ENCODE measurements around the gene MAP4. TPM values are rescaled to one million over a fixed set of nuclear protein-coding genes. Genes with fewer than 3 reads are reported as not detected.

Gene MAP4
- total and polyA plus RNA-seq, 4 donors, result 110 to 467 (median 266) TPM

- Histone ChIP-seq H3K4me3 (ENCODE audit: low read length in 2 of 2) (no peak overlapping the region), H3K4me1 (ENCODE audit: control insufficient read depth in 1 of 2, insufficient read depth in 2 of 2, low read length in 2 of 2) (peaks cover 0 to 4% of the 10 kb centered on the region in 2 donors), H3K9me3 (ENCODE audit: control insufficient read depth, low read length) (no peaks in the 10 kb centered on the region), H3K36me3 (ENCODE audit: control insufficient read depth in 1 of 2, insufficient read depth in 2 of 2, low read length in 1 of 2) (no peaks in the 10 kb centered on the region), H3K27ac (ENCODE audit: low read depth in 1 of 2, low read length in 2 of 2) (no peak overlapping the region), H3K27me3 (ENCODE audit: control insufficient read depth in 1 of 2, insufficient read depth in 2 of 2, low read length in 1 of 2) (no peaks in the 10 kb centered on the region)
- WGBS, 2 donors, result 17 to 23% methylated on average over 3 of the region's 3 CpGs
- peak in 1 of 2 donors; percentile 58 for DNase-seq
- intact Hi-C loops (cut with DNase I), result no loop called here
- no peak for ATAC-seq (ENCODE audit: low FRiP score)
Measured at GRCh38 chr3:47984075-47984728, 32.0 kb downstream of the MAP4 start.

- intact Hi-C loops (cut with DNase I), result no loop called here
- peaks cover 0 to 3% of the 10 kb centered on the region in 2 donors for H3K36me3 ChIP-seq (ENCODE audit: control insufficient read depth in 1 of 2, insufficient read depth in 2 of 2, low read length in 1 of 2)
- H3K27ac ChIP-seq (ENCODE audit: low read depth in 1 of 2, low read length in 2 of 2), result no peak overlapping the region
- peaks cover 2 to 10% of the 10 kb centered on the region in 2 donors for H3K4me1 ChIP-seq (ENCODE audit: control insufficient read depth in 1 of 2, insufficient read depth in 2 of 2, low read length in 2 of 2)
- ATAC-seq (ENCODE audit: low FRiP score) (no peak), DNase-seq (no peak)
- no peaks in the 10 kb centered on the region for H3K9me3 ChIP-seq (ENCODE audit: control insufficient read depth, low read length)
- H3K4me3 ChIP-seq (ENCODE audit: low read length in 2 of 2), result no peak overlapping the region
- WGBS, 2 donors, result 64 to 69% methylated on average over 2 of the region's 2 CpGs
- H3K27me3 ChIP-seq (ENCODE audit: control insufficient read depth in 1 of 2, insufficient read depth in 2 of 2, low read length in 1 of 2), result no peaks in the 10 kb centered on the region
Measured at GRCh38 chr3:47980795-47981194, 35.4 kb downstream of the MAP4 start.

GRCh38 chr3:47979070-47979469 is 37.1 kb downstream of the MAP4 start:
- DNase-seq, result no peak
- Histone ChIP-seq H3K4me1 (ENCODE audit: control insufficient read depth in 1 of 2, insufficient read depth in 2 of 2, low read length in 2 of 2) (peaks cover 2 to 16% of the 10 kb centered on the region in 2 donors), H3K27me3 (ENCODE audit: control insufficient read depth in 1 of 2, insufficient read depth in 2 of 2, low read length in 1 of 2) (no peaks in the 10 kb centered on the region), H3K27ac (ENCODE audit: low read depth in 1 of 2, low read length in 2 of 2) (no peak overlapping the region), H3K9me3 (ENCODE audit: control insufficient read depth, low read length) (no peaks in the 10 kb centered on the region), H3K4me3 (ENCODE audit: low read length in 2 of 2) (no peak overlapping the region), H3K36me3 (ENCODE audit: control insufficient read depth in 1 of 2, insufficient read depth in 2 of 2, low read length in 1 of 2) (peaks cover 0 to 3% of the 10 kb centered on the region in 2 donors)
- ATAC-seq (ENCODE audit: low FRiP score), result no peak
- intact Hi-C loops (cut with DNase I), result no loop called here
- 88 to 91% methylated on average over 1 of the region's 1 CpG for WGBS, 2 donors

GRCh38 chr3:47978386-47978785 is 37.8 kb downstream of the MAP4 start:
- H3K4me3 ChIP-seq (ENCODE audit: low read length in 2 of 2), result no peak overlapping the region
- no peaks in the 10 kb centered on the region for H3K27me3 ChIP-seq (ENCODE audit: control insufficient read depth in 1 of 2, insufficient read depth in 2 of 2, low read length in 1 of 2)
- H3K4me1 ChIP-seq (ENCODE audit: control insufficient read depth in 1 of 2, insufficient read depth in 2 of 2, low read length in 2 of 2), result peaks cover 4 to 17% of the 10 kb centered on the region in 2 donors
- intact Hi-C loops (cut with DNase I), result no loop called here
- DNase-seq, result no peak
- H3K9me3 ChIP-seq (ENCODE audit: control insufficient read depth, low read length), result no peaks in the 10 kb centered on the region
- WGBS, 2 donors, result 96 to 98% methylated on average over 8 of the region's 8 CpGs
- H3K27ac ChIP-seq (ENCODE audit: low read depth in 1 of 2, low read length in 2 of 2), result no peak overlapping the region
- H3K36me3 ChIP-seq (ENCODE audit: control insufficient read depth in 1 of 2, insufficient read depth in 2 of 2, low read length in 1 of 2), result peaks cover 0 to 3% of the 10 kb centered on the region in 2 donors
- no peak for ATAC-seq (ENCODE audit: low FRiP score)

- Histone ChIP-seq H3K4me3 (ENCODE audit: low read length in 2 of 2) (no peak overlapping the region), H3K27me3 (ENCODE audit: control insufficient read depth in 1 of 2, insufficient read depth in 2 of 2, low read length in 1 of 2) (no peaks in the 10 kb centered on the region), H3K4me1 (ENCODE audit: control insufficient read depth in 1 of 2, insufficient read depth in 2 of 2, low read length in 2 of 2) (peaks cover 5 to 17% of the 10 kb centered on the region in 2 donors), H3K27ac (ENCODE audit: low read depth in 1 of 2, low read length in 2 of 2) (no peak overlapping the region), H3K36me3 (ENCODE audit: control insufficient read depth in 1 of 2, insufficient read depth in 2 of 2, low read length in 1 of 2) (peaks cover 0 to 3% of the 10 kb centered on the region in 2 donors), H3K9me3 (ENCODE audit: control insufficient read depth, low read length) (no peaks in the 10 kb centered on the region)
- ATAC-seq (ENCODE audit: low FRiP score) (no peak), DNase-seq (no peak)
- 72 to 74% methylated on average over 3 of the region's 3 CpGs for WGBS, 2 donors
- intact Hi-C loops (cut with DNase I), result no loop called here
Measured at GRCh38 chr3:47976135-47976732, 40.0 kb downstream of the MAP4 start.

- intact Hi-C loops (cut with DNase I), result no loop called here
- ATAC-seq (ENCODE audit: low FRiP score), result no peak
- Histone ChIP-seq H3K27me3 (ENCODE audit: control insufficient read depth in 1 of 2, insufficient read depth in 2 of 2, low read length in 1 of 2) (no peaks in the 10 kb centered on the region), H3K27ac (ENCODE audit: low read depth in 1 of 2, low read length in 2 of 2) (peak overlapping the region in 1 of 2 donors; percentile 25), H3K9me3 (ENCODE audit: control insufficient read depth, low read length) (no peaks in the 10 kb centered on the region), H3K36me3 (ENCODE audit: control insufficient read depth in 1 of 2, insufficient read depth in 2 of 2, low read length in 1 of 2) (peaks cover 0 to 3% of the 10 kb centered on the region in 2 donors), H3K4me3 (ENCODE audit: low read length in 2 of 2) (no peak overlapping the region), H3K4me1 (ENCODE audit: control insufficient read depth in 1 of 2, insufficient read depth in 2 of 2, low read length in 2 of 2) (peaks cover 5 to 17% of the 10 kb centered on the region in 2 donors)
- WGBS, 2 donors, result 27% methylated on average over 4 of the region's 4 CpGs
- DNase-seq, result no peak
Measured at GRCh38 chr3:47974974-47975470, 41.2 kb downstream of the MAP4 start.

GRCh38 chr3:47971081-47971480 is 45.1 kb downstream of the MAP4 start:
- WGBS, 2 donors, result 84 to 86% methylated on average over 3 of the region's 3 CpGs
- Histone ChIP-seq H3K36me3 (ENCODE audit: control insufficient read depth in 1 of 2, insufficient read depth in 2 of 2, low read length in 1 of 2) (no peaks in the 10 kb centered on the region), H3K9me3 (ENCODE audit: control insufficient read depth, low read length) (no peaks in the 10 kb centered on the region), H3K4me1 (ENCODE audit: control insufficient read depth in 1 of 2, insufficient read depth in 2 of 2, low read length in 2 of 2) (peaks cover 3 to 9% of the 10 kb centered on the region in 2 donors), H3K27ac (ENCODE audit: low read depth in 1 of 2, low read length in 2 of 2) (no peak overlapping the region), H3K4me3 (ENCODE audit: low read length in 2 of 2) (no peak overlapping the region), H3K27me3 (ENCODE audit: control insufficient read depth in 1 of 2, insufficient read depth in 2 of 2, low read length in 1 of 2) (no peaks in the 10 kb centered on the region)
- DNase-seq (no peak), ATAC-seq (ENCODE audit: low FRiP score) (no peak)
- intact Hi-C loops (cut with DNase I), result no loop called here

- intact Hi-C loops (cut with DNase I), result no loop called here
Measured at GRCh38 chr3:47964740-47965139, 51.5 kb downstream of the MAP4 start.

More at GRCh38 chr3:47964740-47965139, 51.5 kb downstream of the MAP4 start:
- WGBS, 2 donors, result 93% methylated on average over 4 of the region's 4 CpGs
- no peaks in the 10 kb centered on the region for H3K9me3 ChIP-seq (ENCODE audit: control insufficient read depth, low read length)
- DNase-seq (no peak), ATAC-seq (ENCODE audit: low FRiP score) (no peak)
- H3K27ac ChIP-seq (ENCODE audit: low read depth in 1 of 2, low read length in 2 of 2), result no peak overlapping the region
- H3K27me3 ChIP-seq (ENCODE audit: control insufficient read depth in 1 of 2, insufficient read depth in 2 of 2, low read length in 1 of 2), result no peaks in the 10 kb centered on the region
- H3K4me3 ChIP-seq (ENCODE audit: low read length in 2 of 2), result no peak overlapping the region
- H3K4me1 ChIP-seq (ENCODE audit: control insufficient read depth in 1 of 2, insufficient read depth in 2 of 2, low read length in 2 of 2), result peaks cover 6 to 11% of the 10 kb centered on the region in 2 donors
- H3K36me3 ChIP-seq (ENCODE audit: control insufficient read depth in 1 of 2, insufficient read depth in 2 of 2, low read length in 1 of 2), result no peaks in the 10 kb centered on the region
